ENCODE measurements around the gene SZRD1. TPM values are rescaled to one million over a fixed set of nuclear protein-coding genes. Genes with fewer than 3 reads are reported as not detected.

The SZRD1 gene
- total RNA-seq, 1 experiment from 2014 or later = 34.5 TPM

DNA sequence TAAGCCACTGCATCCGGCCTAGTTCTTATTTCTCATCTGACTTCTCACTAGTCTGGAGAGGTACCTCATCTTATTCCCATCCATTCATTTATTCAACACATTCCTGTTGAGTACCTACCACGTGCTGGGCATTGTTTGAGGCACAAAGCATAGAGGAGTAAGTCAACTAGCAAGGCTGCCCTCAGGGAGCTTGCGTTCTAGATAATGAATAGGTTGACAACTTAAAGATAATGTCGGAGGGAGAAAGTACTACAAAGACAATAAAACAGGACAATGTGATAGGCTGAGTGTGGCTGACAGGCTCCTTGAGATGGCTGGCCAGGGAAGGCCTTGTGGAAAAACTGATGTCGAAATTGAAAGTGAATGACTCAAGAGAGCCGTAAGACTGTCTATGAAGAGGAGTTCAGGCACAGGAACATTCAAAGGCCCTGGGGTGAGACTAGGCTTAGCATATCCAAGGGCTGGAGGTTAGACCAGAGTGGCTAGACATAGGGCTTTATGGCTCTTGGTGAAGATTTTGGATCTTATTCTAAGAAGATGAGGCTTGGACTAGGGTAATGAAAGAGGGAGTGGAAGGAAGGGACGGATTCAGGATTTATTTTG, 51.9 kb downstream of the SZRD1 start:
- Histone ChIP-seq H3K4me1 (ENCODE audit: low read length) (peaks cover 4% of the 10 kb centered on the region), H2AFZ (ENCODE audit: low read length) (no peak overlapping the region), H3K4me2 (ENCODE audit: low read depth, low read length, poor library complexity, severe bottlenecking) (no peak overlapping the region), H3K9ac (ENCODE audit: low read length) (no peak overlapping the region), H3K27ac (ENCODE audit: low read length) (no peak overlapping the region), H3K36me3 (ENCODE audit: insufficient read depth, low read length) (no peaks in the 10 kb centered on the region), H3K4me3 (ENCODE audit: low read length) (no peak overlapping the region), H3K9me3 (ENCODE audit: low read length) (no peaks in the 10 kb centered on the region), H4K20me1 (ENCODE audit: insufficient read depth, low read depth, low read length) (no peaks in the 10 kb centered on the region), H3K9me2 (replicated peaks; ENCODE audit: insufficient read depth, low read length) (no peaks in the 10 kb centered on the region), H3K79me2 (ENCODE audit: low read length) (no peaks in the 10 kb centered on the region), H3K27me3 (ENCODE audit: low read length) (no peaks in the 10 kb centered on the region)
- no peak for DNase-seq

DNA sequence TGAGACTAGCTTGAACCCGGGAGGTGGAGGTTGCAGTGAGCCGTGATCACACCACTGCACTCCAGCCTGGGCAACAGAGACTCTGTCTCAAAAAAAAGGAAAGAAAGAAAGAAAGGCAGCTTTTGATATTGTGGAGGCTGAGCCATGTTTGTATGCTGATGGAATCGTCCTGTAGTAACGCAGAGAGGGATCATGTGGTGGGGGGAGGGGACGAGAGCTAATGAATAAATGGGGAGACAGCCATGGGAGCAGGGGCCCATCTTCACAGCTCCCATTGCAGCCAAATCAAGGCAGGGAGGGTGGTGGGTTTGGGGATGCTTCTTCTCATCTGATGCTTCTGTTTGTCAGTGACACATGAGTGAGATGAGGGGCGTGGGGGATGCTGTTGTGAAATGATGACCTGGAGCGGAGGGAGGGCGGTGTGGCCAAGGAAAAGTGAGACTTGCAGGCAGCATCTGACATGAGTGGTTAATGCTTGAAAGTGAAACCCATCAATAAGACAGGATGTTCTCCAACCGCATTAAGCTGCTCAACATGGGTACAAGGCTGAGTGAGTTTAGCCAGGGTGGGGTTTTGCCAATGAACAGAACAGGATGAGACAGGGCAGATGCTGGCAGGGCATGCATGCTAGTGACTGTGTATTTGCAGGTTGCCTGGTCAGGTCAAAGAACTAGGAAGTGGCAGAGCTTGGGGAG, 53.5 kb downstream of the SZRD1 start:
- H3K4me3 ChIP-seq (ENCODE audit: low read length) = no peak overlapping the region
- no peaks in the 10 kb centered on the region for H3K9me2 ChIP-seq (replicated peaks; ENCODE audit: insufficient read depth, low read length)
- no peaks in the 10 kb centered on the region for H3K36me3 ChIP-seq (ENCODE audit: insufficient read depth, low read length)
- H3K4me2 ChIP-seq (ENCODE audit: low read depth, low read length, poor library complexity, severe bottlenecking) = no peak overlapping the region
- no peaks in the 10 kb centered on the region for H3K79me2 ChIP-seq (ENCODE audit: low read length)
- H3K9me3 ChIP-seq (ENCODE audit: low read length) = no peaks in the 10 kb centered on the region
- H3K27ac ChIP-seq (ENCODE audit: low read length) = no peak overlapping the region
- no peak for DNase-seq
- H3K9ac ChIP-seq (ENCODE audit: low read length) = no peak overlapping the region
- H2AFZ ChIP-seq (ENCODE audit: low read length) = no peak overlapping the region
- no peaks in the 10 kb centered on the region for H4K20me1 ChIP-seq (ENCODE audit: insufficient read depth, low read depth, low read length)
- peaks cover 4% of the 10 kb centered on the region for H3K4me1 ChIP-seq (ENCODE audit: low read length)
- H3K27me3 ChIP-seq (ENCODE audit: low read length) = no peaks in the 10 kb centered on the region

DNA sequence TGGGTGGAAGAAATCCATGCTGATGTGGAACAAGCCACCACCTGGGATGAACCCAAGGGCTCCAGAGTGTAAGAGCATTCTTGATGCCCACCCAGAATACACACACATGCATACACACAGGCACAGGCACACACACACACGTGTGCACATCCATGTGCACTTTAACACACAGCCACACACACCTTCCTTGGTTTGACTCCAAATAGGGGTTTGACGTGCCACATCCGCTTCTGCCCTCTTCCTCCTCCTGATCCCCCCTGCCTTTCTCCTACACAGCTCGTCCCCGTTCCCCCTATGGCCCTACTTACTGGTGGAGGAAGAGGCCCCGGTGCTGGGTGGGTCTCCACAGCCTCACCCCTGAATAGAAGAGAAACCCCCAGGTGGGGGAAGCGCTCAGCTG, 54.2 kb downstream of the SZRD1 start:
- DNase-seq = no peak
- Histone ChIP-seq H3K27ac (ENCODE audit: low read length) (no peak overlapping the region), H3K9ac (ENCODE audit: low read length) (no peak overlapping the region)

GRCh38 chr1:16422041-16422440, 55.0 kb downstream of the SZRD1 start:
- no peak for DNase-seq
- H3K36me3 ChIP-seq (ENCODE audit: insufficient read depth, low read length) = no peaks in the 10 kb centered on the region
- H3K27me3 ChIP-seq (ENCODE audit: low read length) = no peaks in the 10 kb centered on the region
- no peaks in the 10 kb centered on the region for H4K20me1 ChIP-seq (ENCODE audit: insufficient read depth, low read depth, low read length)
- H3K4me1 ChIP-seq (ENCODE audit: low read length) = peaks cover 4% of the 10 kb centered on the region
- no peaks in the 10 kb centered on the region for H3K9me2 ChIP-seq (replicated peaks; ENCODE audit: insufficient read depth, low read length)
- H3K9me3 ChIP-seq (ENCODE audit: low read length) = no peaks in the 10 kb centered on the region
- no peak overlapping the region for H3K9ac ChIP-seq (ENCODE audit: low read length)
- H3K27ac ChIP-seq (ENCODE audit: low read length) = no peak overlapping the region
- no peak overlapping the region for H3K4me3 ChIP-seq (ENCODE audit: low read length)
- no peak overlapping the region for H3K4me2 ChIP-seq (ENCODE audit: low read depth, low read length, poor library complexity, severe bottlenecking)
- H2AFZ ChIP-seq (ENCODE audit: low read length) = no peak overlapping the region
- no peaks in the 10 kb centered on the region for H3K79me2 ChIP-seq (ENCODE audit: low read length)

More for the DNA sequence above, 54.2 kb downstream of the SZRD1 start:
- H3K27me3 ChIP-seq (ENCODE audit: low read length) = no peaks in the 10 kb centered on the region
- H3K9me3 ChIP-seq (ENCODE audit: low read length) = no peaks in the 10 kb centered on the region
- H3K4me3 ChIP-seq (ENCODE audit: low read length) = no peak overlapping the region
- H2AFZ ChIP-seq (ENCODE audit: low read length) = no peak overlapping the region
- no peaks in the 10 kb centered on the region for H4K20me1 ChIP-seq (ENCODE audit: insufficient read depth, low read depth, low read length)
- no peaks in the 10 kb centered on the region for H3K79me2 ChIP-seq (ENCODE audit: low read length)
- H3K4me2 ChIP-seq (ENCODE audit: low read depth, low read length, poor library complexity, severe bottlenecking) = no peak overlapping the region
- H3K9me2 ChIP-seq (replicated peaks; ENCODE audit: insufficient read depth, low read length) = no peaks in the 10 kb centered on the region
- peaks cover 4% of the 10 kb centered on the region for H3K4me1 ChIP-seq (ENCODE audit: low read length)
- no peaks in the 10 kb centered on the region for H3K36me3 ChIP-seq (ENCODE audit: insufficient read depth, low read length)

GRCh38 chr1:16425125-16426025, 58.3 kb downstream of the SZRD1 start:
- no peaks in the 10 kb centered on the region for H3K79me2 ChIP-seq (ENCODE audit: low read length)
- no peak overlapping the region for H2AFZ ChIP-seq (ENCODE audit: low read length)
- H3K36me3 ChIP-seq (ENCODE audit: insufficient read depth, low read length) = no peaks in the 10 kb centered on the region
- H3K9me2 ChIP-seq (replicated peaks; ENCODE audit: insufficient read depth, low read length) = no peaks in the 10 kb centered on the region; the same call in 1 of the 2 replicates
- no peak overlapping the region for H3K27ac ChIP-seq (ENCODE audit: low read length)
- no peak overlapping the region for H3K9ac ChIP-seq (ENCODE audit: low read length)
- no peaks in the 10 kb centered on the region for H3K27me3 ChIP-seq (ENCODE audit: low read length)
- H4K20me1 ChIP-seq (ENCODE audit: insufficient read depth, low read depth, low read length) = no peaks in the 10 kb centered on the region
- no peak for DNase-seq
- peaks cover 4% of the 10 kb centered on the region for H3K4me1 ChIP-seq (ENCODE audit: low read length)
- H3K4me2 ChIP-seq (ENCODE audit: low read depth, low read length, poor library complexity, severe bottlenecking) = no peak overlapping the region
- H3K4me3 ChIP-seq (ENCODE audit: low read length) = no peak overlapping the region
- no peaks in the 10 kb centered on the region for H3K9me3 ChIP-seq (ENCODE audit: low read length)

GRCh38 chr1:16430606-16431005, 63.6 kb downstream of the SZRD1 start:
- Histone ChIP-seq H3K27ac (ENCODE audit: low read length) (no peak overlapping the region), H3K79me2 (ENCODE audit: low read length) (no peaks in the 10 kb centered on the region), H3K36me3 (ENCODE audit: insufficient read depth, low read length) (no peaks in the 10 kb centered on the region), H3K27me3 (ENCODE audit: low read length) (no peaks in the 10 kb centered on the region), H3K4me3 (ENCODE audit: low read length) (no peak overlapping the region), H3K9me2 (replicated peaks; ENCODE audit: insufficient read depth, low read length) (no peaks in the 10 kb centered on the region; the same call in 1 of the 2 replicates), H3K9ac (ENCODE audit: low read length) (no peak overlapping the region), H2AFZ (ENCODE audit: low read length) (peak overlapping the region; percentile 53; the same call in 1 of the 2 replicates), H4K20me1 (ENCODE audit: insufficient read depth, low read depth, low read length) (no peaks in the 10 kb centered on the region), H3K4me2 (ENCODE audit: low read depth, low read length, poor library complexity, severe bottlenecking) (peak overlapping the region; percentile 20), H3K4me1 (ENCODE audit: low read length) (peaks cover 17% of the 10 kb centered on the region), H3K9me3 (ENCODE audit: low read length) (no peaks in the 10 kb centered on the region)
- DNase-seq = peak; percentile 65

GRCh38 chr1:16433030-16433429, 66.0 kb downstream of the SZRD1 start:
- no peak overlapping the region for H3K27ac ChIP-seq (ENCODE audit: low read length)
- peak overlapping the region; percentile 25 for H3K4me2 ChIP-seq (ENCODE audit: low read depth, low read length, poor library complexity, severe bottlenecking)
- H3K9me3 ChIP-seq (ENCODE audit: low read length) = no peaks in the 10 kb centered on the region
- H2AFZ ChIP-seq (ENCODE audit: low read length) = peak overlapping the region; percentile 63
- 0 out of 2 replicates have a peak overlapping the region, but pooled peaks have one; percentile 9 for H3K4me3 ChIP-seq (ENCODE audit: low read length)
- H3K27me3 ChIP-seq (ENCODE audit: low read length) = no peaks in the 10 kb centered on the region
- no peaks in the 10 kb centered on the region for H3K36me3 ChIP-seq (ENCODE audit: insufficient read depth, low read length)
- DNase-seq = peak; percentile 59
- H3K79me2 ChIP-seq (ENCODE audit: low read length) = no peaks in the 10 kb centered on the region
- H3K9ac ChIP-seq (ENCODE audit: low read length) = peak overlapping the region; percentile 32; the same call in 1 of the 2 replicates
- H4K20me1 ChIP-seq (ENCODE audit: insufficient read depth, low read depth, low read length) = no peaks in the 10 kb centered on the region
- H3K4me1 ChIP-seq (ENCODE audit: low read length) = peaks cover 17% of the 10 kb centered on the region
- no peaks in the 10 kb centered on the region; the same call in 1 of the 2 replicates for H3K9me2 ChIP-seq (replicated peaks; ENCODE audit: insufficient read depth, low read length)

GRCh38 chr1:16434007-16434406, 67.0 kb downstream of the SZRD1 start:
- Histone ChIP-seq H3K9ac (ENCODE audit: low read length) (no peak overlapping the region), H3K27me3 (ENCODE audit: low read length) (no peaks in the 10 kb centered on the region), H3K9me2 (replicated peaks; ENCODE audit: insufficient read depth, low read length) (no peaks in the 10 kb centered on the region; the same call in 1 of the 2 replicates), H2AFZ (ENCODE audit: low read length) (no peak overlapping the region), H3K27ac (ENCODE audit: low read length) (no peak overlapping the region), H3K79me2 (ENCODE audit: low read length) (no peaks in the 10 kb centered on the region), H4K20me1 (ENCODE audit: insufficient read depth, low read depth, low read length) (no peaks in the 10 kb centered on the region), H3K4me3 (ENCODE audit: low read length) (no peak overlapping the region), H3K4me1 (ENCODE audit: low read length) (peaks cover 17% of the 10 kb centered on the region), H3K4me2 (ENCODE audit: low read depth, low read length, poor library complexity, severe bottlenecking) (no peak overlapping the region), H3K36me3 (ENCODE audit: insufficient read depth, low read length) (no peaks in the 10 kb centered on the region), H3K9me3 (ENCODE audit: low read length) (no peaks in the 10 kb centered on the region)
- no peak for DNase-seq

All from Karpas-422 (cell line).